GM12874 (cell line): Measurements from ENCODE around the gene TAS2R46.

Source experiments
- CTCF ChIP-seq: IDR thresholded peaks from 2 replicates; pipeline ENCODE4 v1.5.1; 2011; ENCODE audit warnings: low read depth, mild to moderate bottlenecking, control low read depth, low read length, moderate library complexity; ENCODE audit not compliant: insufficient read depth

TAS2R46 gene

GRCh38 chr12:11023387-11023786 lies 38.7 kb downstream of the TAS2R46 start:
- no peak for TF ChIP-seq CTCF

GRCh38 chr12:11022520-11022919 lies 39.6 kb downstream of the TAS2R46 start, which contains the start of gene TAS2R19:
TSS of gene TAS2R19 (minus strand) at chr12:11022620. CDS start at chr12:11022571, 49 bp downstream.
- TF ChIP-seq CTCF = no peak

GRCh38 chr12:11016937-11017336 lies 45.2 kb downstream of the TAS2R46 start:
- TF ChIP-seq CTCF = no peak

GRCh38 chr12:11015775-11016430 lies 46.2 kb downstream of the TAS2R46 start:
- no peak for TF ChIP-seq CTCF

GRCh38 chr12:11014234-11014633 lies 47.9 kb downstream of the TAS2R46 start:
- no peak for TF ChIP-seq CTCF
